Activated T-cell treated with anti-CD3 and anti-CD28 coated beads, Interleukin-2, amount 50 U/mL, for 48 hours (primary cell): ENCODE data around the gene SLC25A4.
"Not testable (repeated sequence)": the region's sequence is repeated elsewhere in the genome, so short reads cannot be mapped to it uniquely, and the experiment has no call there.

Experiments used
- DNase-seq, 2 experiments: peaks; one replicate each; pipeline ENCODE4 v3.0.0-alpha.2; 2020

The SLC25A4 gene

DNA sequence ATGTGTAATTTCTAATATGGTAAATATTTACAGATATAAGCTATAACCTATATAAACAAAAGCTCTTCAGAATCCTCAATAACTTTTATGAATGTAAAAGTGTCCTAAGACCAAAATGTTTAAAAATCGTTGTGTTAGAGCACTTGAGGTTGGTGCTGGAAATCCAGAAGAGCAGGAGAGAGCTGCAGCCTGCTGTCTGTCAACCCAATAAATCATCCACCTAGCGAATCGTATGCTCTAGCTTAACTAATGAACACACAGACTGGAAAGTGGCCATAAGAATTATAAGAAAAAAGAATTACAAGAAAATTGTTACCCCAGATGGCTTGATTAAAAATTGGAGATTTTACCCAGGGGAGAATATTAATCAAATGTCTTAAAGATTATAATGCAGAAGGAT is 43.7 kb downstream of the SLC25A4 start:
- no peak for DNase-seq

DNA sequence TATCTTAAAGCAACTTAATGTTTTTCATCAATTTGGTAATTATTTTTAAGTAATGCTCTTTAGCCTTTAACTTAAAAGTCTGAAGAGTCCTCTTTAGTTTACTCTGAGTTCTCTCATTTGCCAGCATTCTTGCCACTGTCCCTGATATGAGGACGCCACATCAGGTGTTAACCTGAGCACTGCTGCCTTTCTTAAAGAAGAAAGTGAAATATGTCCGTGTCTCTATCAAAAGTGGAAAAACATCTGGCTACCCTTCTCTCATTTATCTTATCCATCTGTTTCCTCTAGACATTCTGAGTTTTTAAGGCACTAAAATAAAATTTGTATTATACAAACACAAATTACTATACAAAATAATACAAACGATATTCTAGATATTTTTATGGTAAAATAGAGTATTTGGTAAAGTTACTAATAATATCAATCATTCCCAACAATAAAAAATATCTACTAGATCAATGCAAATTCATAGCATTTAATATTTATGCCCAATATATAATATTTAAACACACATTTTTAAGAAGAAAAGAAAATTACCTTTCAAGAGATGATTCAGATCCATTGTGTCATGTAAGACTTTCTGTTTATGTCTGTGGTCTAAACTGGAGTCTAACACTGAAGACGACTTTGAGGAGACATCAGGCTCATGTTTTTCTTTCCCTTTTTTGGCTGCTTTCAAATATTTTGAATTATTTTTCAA is 46.7 kb downstream of the SLC25A4 start:
- no peak for DNase-seq

DNA sequence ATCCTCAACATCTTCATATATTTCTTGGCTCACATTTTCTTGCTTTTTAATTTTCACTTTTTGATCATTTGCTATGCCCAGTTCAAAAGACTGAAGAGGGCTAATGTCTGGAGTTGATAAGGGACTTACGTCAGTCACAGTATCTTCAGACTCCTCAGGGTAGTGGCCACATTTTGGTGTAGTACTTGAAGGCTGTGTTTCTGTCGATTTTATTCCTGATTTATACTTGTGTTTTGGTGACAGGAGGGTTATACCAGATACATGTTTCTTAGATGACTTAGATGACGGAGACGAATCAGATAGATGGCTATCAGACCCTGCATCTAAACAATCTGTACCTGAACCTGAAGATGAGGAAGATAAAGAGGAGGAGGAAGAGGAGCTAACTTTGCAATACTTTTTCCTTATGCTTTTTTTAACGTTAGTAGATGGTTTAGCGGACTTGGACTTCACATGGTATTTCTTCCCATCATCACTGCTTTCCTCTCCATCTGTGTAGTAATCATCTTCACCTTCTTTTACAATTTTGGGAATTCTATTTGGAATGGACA is 47.3 kb downstream of the SLC25A4 start:
- DNase-seq = no peak

DNA sequence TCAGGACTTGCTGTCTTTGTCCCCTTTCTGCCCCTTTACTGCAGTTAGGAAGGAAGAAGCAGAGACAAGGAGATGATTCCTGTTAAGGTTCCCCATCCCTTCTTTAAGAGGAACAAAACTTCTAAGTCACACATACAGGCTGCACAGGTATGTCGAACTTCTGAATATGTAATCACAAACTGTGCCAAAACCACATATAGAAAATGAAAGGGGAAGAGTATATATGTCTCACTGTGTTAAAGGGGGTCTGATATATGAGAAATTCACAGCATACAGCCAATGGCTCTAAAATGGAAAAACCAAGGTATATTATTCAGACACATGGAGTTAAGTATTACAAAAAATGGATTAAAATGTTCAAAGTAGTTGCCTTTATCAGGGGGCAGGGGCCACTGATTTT is 49.0 kb downstream of the SLC25A4 start:
- DNase-seq = no peak

DNA sequence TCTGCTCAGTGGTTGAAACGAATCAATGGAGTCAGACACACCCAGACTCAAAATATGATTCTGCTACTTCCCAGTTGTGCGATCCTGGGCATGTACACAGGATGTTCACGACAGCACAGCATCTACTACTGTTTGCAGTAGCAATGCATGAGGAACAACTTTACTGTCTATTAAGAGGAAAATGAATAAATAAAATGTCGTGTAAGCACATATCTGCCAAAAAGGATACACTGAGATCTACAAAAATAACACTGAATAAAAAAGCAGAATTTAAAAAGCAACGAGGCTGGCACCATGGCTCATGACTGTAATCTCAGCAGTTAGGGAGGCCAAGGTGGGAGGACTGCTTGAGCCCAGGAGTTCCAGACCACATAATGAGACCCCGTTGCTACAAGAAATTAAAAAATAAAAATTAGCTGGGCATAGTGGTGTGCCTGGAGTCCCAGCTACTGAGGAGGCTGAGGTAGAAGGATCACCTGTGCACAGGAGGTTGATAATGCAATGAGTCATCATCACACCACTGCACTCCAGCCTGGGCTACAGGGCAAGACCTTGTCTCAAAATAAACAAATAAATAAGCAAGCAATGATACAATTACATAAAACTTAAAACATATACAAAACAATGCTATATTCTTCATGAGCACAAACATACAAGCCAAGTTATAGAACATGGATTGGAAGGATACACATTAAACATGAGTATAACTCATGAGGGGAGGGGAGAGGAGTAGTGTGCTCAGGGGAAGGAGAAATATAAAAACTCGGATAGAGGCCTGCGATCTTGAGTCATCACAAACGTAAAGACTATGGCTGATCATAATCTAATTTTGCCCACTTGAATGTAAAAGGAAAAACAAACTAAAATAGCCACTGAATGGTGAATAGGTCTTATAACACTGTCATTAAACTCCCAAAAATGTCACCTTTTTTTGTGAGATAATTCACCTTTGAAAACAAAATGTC is 52.1 kb downstream of the SLC25A4 start:
- DNase-seq = no peak

DNA sequence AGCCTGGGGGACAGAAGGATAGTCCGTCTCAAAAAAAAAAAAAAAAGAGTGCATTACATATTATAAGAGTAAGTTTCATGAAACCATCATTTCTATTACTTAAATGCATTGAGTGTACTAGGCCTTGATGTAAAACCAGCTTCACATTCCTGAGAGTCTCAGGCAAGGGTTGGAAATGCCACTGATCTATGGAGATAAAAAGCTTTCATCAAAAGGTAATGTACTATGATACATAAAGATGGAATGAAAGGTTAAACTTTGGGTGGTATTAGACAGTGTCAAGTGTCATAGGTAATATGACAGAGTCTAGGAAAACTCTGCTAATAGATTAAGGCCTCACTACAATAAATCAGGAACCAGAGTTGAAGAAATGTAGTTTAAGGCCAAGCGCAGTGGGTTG is 53.4 kb downstream of the SLC25A4 start:
- no peak for DNase-seq

DNA sequence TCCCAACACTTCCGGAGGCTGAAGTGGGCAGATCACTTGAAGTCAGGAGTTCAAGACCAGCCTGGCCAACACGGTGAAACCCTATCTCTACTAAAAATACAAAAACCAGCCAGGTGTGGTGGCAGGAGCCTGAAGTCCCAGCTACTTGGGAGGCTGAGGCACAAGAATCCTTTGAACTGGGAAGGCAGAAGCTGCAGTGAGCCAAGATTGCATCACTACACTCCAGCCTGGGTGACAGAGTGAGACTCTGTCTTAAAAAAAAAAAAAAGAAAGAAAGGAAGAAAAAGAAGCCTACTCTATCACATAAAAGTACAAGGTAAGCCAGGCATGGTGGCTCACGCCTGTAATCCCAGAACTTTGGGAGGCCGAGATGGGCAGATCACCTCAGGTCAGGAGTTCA is 55.1 kb downstream of the SLC25A4 start:
- DNase-seq = not testable (repeated sequence)
